Measurements from ENCODE around the gene STK39. TPM values are rescaled to one million over a fixed set of nuclear protein-coding genes. Genes with fewer than 3 reads are reported as not detected.

Gene STK39
- total RNA-seq, 4 donors from 2014 or later = 6.4 to 9.0 (median 6.7) TPM

GRCh38 chr2:168149986-168150385 is 97.4 kb downstream of the STK39 start:
- Histone ChIP-seq H3K4me3 (replicated peaks in 1 of 3) (no peak overlapping the region), H3K36me3 (no peaks in the 10 kb centered on the region), H3K27me3 (no peaks in the 10 kb centered on the region), H3K4me1 (peaks cover 19 to 33% of the 10 kb centered on the region in 2 donors), H3K27ac (no peak overlapping the region), H3K9me3 (no peaks in the 10 kb centered on the region)
- no peak for DNase-seq
- 85 to 86% methylated on average over 6 of the region's 6 CpGs for WGBS, 2 donors
- intact Hi-C loops (cut with DNase I) = no loop called here
- TF ChIP-seq CTCF (IDR thresholded peaks at IDR 0.05) = no peak
- TF ChIP-seq POLR2A (IDR thresholded peaks at IDR 0.05) = no peak

- intact Hi-C loops (cut with DNase I) = no loop called here
- Histone ChIP-seq H3K4me3 (replicated peaks in 1 of 3) (no peak overlapping the region), H3K4me1 (peaks cover 25 to 37% of the 10 kb centered on the region in 2 donors), H3K36me3 (no peaks in the 10 kb centered on the region), H3K27ac (no peak overlapping the region), H3K27me3 (no peaks in the 10 kb centered on the region), H3K9me3 (no peaks in the 10 kb centered on the region)
- WGBS, 2 donors = 79 to 82% methylated on average over 5 of the region's 5 CpGs
- DNase-seq = no peak
- TF ChIP-seq CTCF (IDR thresholded peaks at IDR 0.05) (no peak), POLR2A (IDR thresholded peaks at IDR 0.05) (no peak)
Observed at GRCh38 chr2:168149150-168149974, 98.0 kb downstream of the STK39 start.

GRCh38 chr2:168147830-168148794 is 99.3 kb downstream of the STK39 start:
- H3K27ac ChIP-seq = peak overlapping the region in 1 of 3 donors; percentile 19
- no peaks in the 10 kb centered on the region for H3K27me3 ChIP-seq
- DNase-seq = no peak
- TF ChIP-seq POLR2A (IDR thresholded peaks at IDR 0.05) = no peak
- no peak for TF ChIP-seq CTCF (IDR thresholded peaks at IDR 0.05)
- no peaks in the 10 kb centered on the region for H3K9me3 ChIP-seq
- peaks cover 27 to 37% of the 10 kb centered on the region in 2 donors for H3K4me1 ChIP-seq
- intact Hi-C loops (cut with DNase I) = no loop called here
- H3K4me3 ChIP-seq (replicated peaks in 1 of 3) = no peak overlapping the region
- WGBS, 2 donors = 78 to 80% methylated on average over 7 to 8 of the region's 8 CpGs
- H3K36me3 ChIP-seq = no peaks in the 10 kb centered on the region

GRCh38 chr2:168146892-168147810 is 100.2 kb downstream of the STK39 start:
- no peaks in the 10 kb centered on the region for H3K27me3 ChIP-seq
- DNase-seq = peak; percentile 23 to 25
- no peak for TF ChIP-seq CTCF (IDR thresholded peaks at IDR 0.05)
- no peak for TF ChIP-seq POLR2A (IDR thresholded peaks at IDR 0.05)
- no peak overlapping the region for H3K4me3 ChIP-seq (replicated peaks in 1 of 3)
- intact Hi-C loops (cut with DNase I) = no loop called here
- H3K27ac ChIP-seq = peak overlapping the region; percentile 36 to 58 (median 41)
- no peaks in the 10 kb centered on the region for H3K36me3 ChIP-seq
- peaks cover 27 to 37% of the 10 kb centered on the region in 2 donors for H3K4me1 ChIP-seq
- no peaks in the 10 kb centered on the region for H3K9me3 ChIP-seq
- WGBS, 2 donors = 46 to 47% methylated on average over 9 of the region's 9 CpGs
